ENCODE results near the gene FARS2. TPM values are rescaled to one million over a fixed set of nuclear protein-coding genes. Genes with fewer than 3 reads are reported as not detected.

Gene FARS2
- total and polyA plus RNA-seq, 2 donors (not counting 3 experiments of a cell fraction or from before 2014, with no cell fraction given), result 20.2 to 20.5 TPM

- CTCF ChIA-PET, result interaction anchor here (0.9 to 2.3 kb wide), 7 partner anchors 9 to 1080 kb away, joined by 3 to 7 read pairs (median 4); no protein-coding TSS in a partner anchor
- Histone ChIP-seq H3K36me3 (ENCODE audit: control insufficient read depth in 2 of 2, extremely low read depth in 1 of 2, insufficient read depth in 2 of 2, low read length in 2 of 2) (no peaks in the 10 kb centered on the region), H3K4me1 (ENCODE audit: control insufficient read depth, extremely low read depth, insufficient read depth, low read length) (peaks cover 6% of the 10 kb centered on the region), H3K9me1 (replicated peaks; ENCODE audit: control insufficient read depth, extremely low read depth, insufficient read depth, low read length) (no peaks in the 10 kb centered on the region), H3K9me3 (replicated peaks; ENCODE audit: control insufficient read depth, insufficient read depth, low read length) (no peaks in the 10 kb centered on the region), H3K79me2 (ENCODE audit: control insufficient read depth, insufficient read depth, low read length) (no peaks in the 10 kb centered on the region), H3K9ac (replicated peaks; ENCODE audit: extremely low read depth, insufficient read depth, low read length) (no peak overlapping the region), H3K27ac (ENCODE audit: insufficient read depth, low read depth, low read length) (no peak overlapping the region), H3K4me3 (replicated peaks in 1 of 3; ENCODE audit: insufficient read depth in 1 of 3, low read depth in 1 of 3, low read length in 3 of 3) (no peak overlapping the region), H4K20me1 (replicated peaks; ENCODE audit: control insufficient read depth, extremely low read depth, insufficient read depth, low read length) (no peaks in the 10 kb centered on the region), H3K27me3 (ENCODE audit: control insufficient read depth in 2 of 2, insufficient read depth in 2 of 2, low read length in 2 of 2) (no peaks in the 10 kb centered on the region), H2AFZ (ENCODE audit: low read depth, low read length) (no peak overlapping the region), H3K4me2 (ENCODE audit: insufficient read depth, low read length) (no peak overlapping the region)
- TF ChIP-seq FOS (IDR thresholded peaks at IDR 0.05; ENCODE audit: borderline replicate concordance, insufficient read depth, low read length) (peak; percentile 12), CTCF (IDR thresholded peaks at IDR 0.05; ENCODE audit: extremely low read depth in 1 of 2, insufficient read depth in 1 of 2, low read depth in 1 of 2, low read length in 2 of 2) (no peak)
- FAIRE-seq (peak; percentile 18), DNase-seq (ENCODE audit: low read depth, low spot score) (peak; percentile 53)
- dilution Hi-C loops (cut with MboI; ENCODE audit: extremely low pct_ligation_motif_present, low sequenced_read_pairs), result no loop called here
- no TSS peak for BruUV-seq (replicated peaks)
- POLR2A ChIA-PET, result no interaction called here
- intact Hi-C loops (cut with micrococcal nuclease), result no loop called here
These were observed 205.2 kb downstream of the FARS2 start for GRCh38 chr6:5466281-5467136.

GRCh38 chr6:5468586-5468985 is 207.3 kb downstream of the FARS2 start:
- no peak overlapping the region for H2AFZ ChIP-seq (ENCODE audit: low read depth, low read length)
- no peaks in the 10 kb centered on the region for H3K9me1 ChIP-seq (replicated peaks; ENCODE audit: control insufficient read depth, extremely low read depth, insufficient read depth, low read length)
- ChIA-PET POLR2A (no interaction called here), CTCF (interaction anchor here (0.8 to 2.1 kb wide), 3 partner anchors 17 to 1078 kb away, joined by 3 to 9 read pairs (median 3); no protein-coding TSS in a partner anchor)
- no peak overlapping the region for H3K4me3 ChIP-seq (replicated peaks in 1 of 3; ENCODE audit: insufficient read depth in 1 of 3, low read depth in 1 of 3, low read length in 3 of 3)
- TF ChIP-seq MYC (IDR thresholded peaks at IDR 0.05; ENCODE audit: low read depth, low read length) (no peak), GATA2 (IDR thresholded peaks at IDR 0.05; ENCODE audit: insufficient read depth, insufficient read length, low read depth, low read length) (peak; percentile 27), FOS (IDR thresholded peaks at IDR 0.05; ENCODE audit: borderline replicate concordance, insufficient read depth, low read length) (peak; percentile 34)
- DNase-seq (ENCODE audit: low read depth, low spot score) (no peak), FAIRE-seq (no peak)
- peaks cover 6% of the 10 kb centered on the region for H3K4me1 ChIP-seq (ENCODE audit: control insufficient read depth, extremely low read depth, insufficient read depth, low read length)
- intact Hi-C loops (cut with micrococcal nuclease) (no loop called here), dilution Hi-C loops (cut with MboI; ENCODE audit: extremely low pct_ligation_motif_present, low sequenced_read_pairs) (no loop called here)
- no peaks in the 10 kb centered on the region for H3K36me3 ChIP-seq (ENCODE audit: control insufficient read depth in 2 of 2, extremely low read depth in 1 of 2, insufficient read depth in 2 of 2, low read length in 2 of 2)
- H3K4me2 ChIP-seq (ENCODE audit: insufficient read depth, low read length), result no peak overlapping the region
- no peak overlapping the region for H3K27ac ChIP-seq (ENCODE audit: insufficient read depth, low read depth, low read length)
- no peak overlapping the region for H3K9ac ChIP-seq (replicated peaks; ENCODE audit: extremely low read depth, insufficient read depth, low read length)
- no peaks in the 10 kb centered on the region for H3K9me3 ChIP-seq (replicated peaks; ENCODE audit: control insufficient read depth, insufficient read depth, low read length)
- no peaks in the 10 kb centered on the region for H3K79me2 ChIP-seq (ENCODE audit: control insufficient read depth, insufficient read depth, low read length)
- H4K20me1 ChIP-seq (replicated peaks; ENCODE audit: control insufficient read depth, extremely low read depth, insufficient read depth, low read length), result no peaks in the 10 kb centered on the region
- H3K27me3 ChIP-seq (ENCODE audit: control insufficient read depth in 2 of 2, insufficient read depth in 2 of 2, low read length in 2 of 2), result no peaks in the 10 kb centered on the region
- no TSS peak for BruUV-seq (replicated peaks)
